Glomerular visceral epithelial cell (primary cell): ENCODE measurements around the gene PCBP2.
A peak's percentile ranks its signal among the peaks of the same experiment; 100 is the strongest.

ENCODE experiments used
- DNase-seq: peaks from one replicate; pipeline ENCODE4 v3.0.0-alpha.2; 2016; ENCODE audit errors: extremely low spot score

The PCBP2 gene

GRCh38 chr12:53508534-53509170 is 56.8 kb downstream of the PCBP2 start:
- peak; percentile 79 for DNase-seq

DNA sequence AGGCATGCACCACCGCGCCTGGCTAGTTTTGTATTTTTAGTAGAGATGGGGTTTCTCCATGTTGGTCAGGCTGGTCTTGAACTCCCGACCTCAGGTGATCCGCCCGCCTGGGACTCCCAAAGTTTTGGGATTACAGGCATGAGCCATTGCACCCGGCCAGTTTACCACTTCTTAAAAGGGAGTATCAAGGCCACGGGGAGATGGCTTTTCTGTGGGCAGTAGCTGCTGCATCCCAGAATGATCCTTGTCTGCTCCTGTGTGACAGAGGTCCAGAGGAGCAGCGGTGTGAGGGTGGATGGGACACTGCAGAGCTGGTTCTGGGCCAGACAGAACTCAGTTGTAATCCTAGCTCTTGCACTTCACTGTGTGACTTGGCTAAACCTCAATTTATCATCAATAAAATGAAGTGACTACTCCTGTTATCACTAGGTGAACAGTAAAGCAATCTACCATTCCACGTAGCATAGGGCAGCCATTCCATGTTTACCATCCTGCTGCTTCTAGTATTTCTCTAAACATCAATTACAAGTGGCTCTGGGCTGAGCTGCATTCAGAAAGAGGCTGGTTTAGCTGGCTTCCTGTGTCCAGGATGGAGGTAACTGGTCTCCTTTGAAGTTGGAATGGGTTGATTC is 58.4 kb downstream of the PCBP2 start:
- DNase-seq = no peak

- no peak for DNase-seq
Observed at GRCh38 chr12:53513712-53514410, 62.0 kb downstream of the PCBP2 start.

- no peak for DNase-seq
Observed at GRCh38 chr12:53514628-53515290, 62.9 kb downstream of the PCBP2 start.

GRCh38 chr12:53515291-53515680 is 63.4 kb downstream of the PCBP2 start:
- no peak for DNase-seq

GRCh38 chr12:53516758-53517455 is 65.0 kb downstream of the PCBP2 start:
- no peak for DNase-seq

GRCh38 chr12:53518381-53518780 is 66.5 kb downstream of the PCBP2 start:
- no peak for DNase-seq

DNA sequence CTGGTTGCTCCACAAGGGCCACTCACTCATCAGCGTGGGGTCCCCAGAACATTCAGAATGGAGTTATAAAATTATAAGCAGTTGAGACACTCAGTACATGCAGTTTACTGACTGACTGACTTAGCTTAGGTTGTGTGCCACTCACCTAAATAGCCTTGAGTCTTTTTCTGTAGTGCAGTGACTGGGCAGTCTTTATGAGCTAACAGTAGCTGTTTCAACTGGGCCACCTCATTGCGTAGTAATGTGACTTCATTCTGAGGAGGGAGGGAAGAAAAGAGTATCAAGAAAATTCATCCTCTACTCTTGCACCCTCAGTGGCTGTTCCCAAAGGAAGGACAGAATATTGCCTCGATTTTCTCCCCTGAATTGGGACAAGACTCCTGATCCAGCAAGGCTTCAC is 71.2 kb downstream of the PCBP2 start:
- DNase-seq = no peak

DNA sequence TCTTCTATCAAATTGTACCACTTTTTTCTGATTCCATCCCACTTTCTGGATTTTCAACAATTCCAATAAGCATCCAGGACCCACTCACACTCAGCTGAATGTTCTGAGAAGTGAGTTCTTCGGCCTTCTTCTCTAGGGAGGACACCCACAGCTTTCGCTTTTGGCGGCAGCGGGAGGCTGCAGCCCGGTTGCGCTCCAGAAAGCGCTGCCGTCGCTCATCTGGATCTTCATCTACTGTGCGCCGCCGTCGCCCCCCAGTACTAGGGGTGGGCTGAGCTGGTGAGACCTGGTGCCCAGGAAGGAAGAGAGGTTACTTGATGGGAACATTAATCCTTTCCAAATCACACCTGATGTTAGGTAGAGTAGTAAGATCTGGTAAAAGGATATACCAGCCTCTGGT is 72.6 kb downstream of the PCBP2 start:
- no peak for DNase-seq

DNA sequence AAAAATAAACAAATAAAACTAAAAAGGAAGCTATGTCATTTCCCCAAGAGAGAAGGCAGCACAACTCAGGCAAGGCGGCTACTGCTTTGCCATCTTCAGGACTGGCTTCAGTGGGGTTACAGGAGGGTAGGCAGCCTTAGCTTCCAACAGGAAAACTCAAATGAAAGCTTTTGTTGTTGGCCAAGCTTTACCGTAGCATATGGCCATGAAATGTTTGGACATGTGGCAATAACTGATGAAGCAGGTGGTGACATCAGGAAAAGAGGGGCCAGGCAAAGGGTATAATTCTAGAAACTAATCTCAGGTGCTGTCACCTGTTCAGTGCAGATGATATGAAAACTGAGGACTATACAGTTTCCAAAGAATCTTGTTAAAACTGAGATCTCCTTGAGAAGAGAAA is 78.2 kb downstream of the PCBP2 start:
- no peak for DNase-seq
